GF-D8 (cell line): ENCODE measurements around the gene DRC1.
"Not testable (repeated sequence)": the region's sequence is repeated elsewhere in the genome, so short reads cannot be mapped to it uniquely, and the experiment has no call there.

Source experiments
- DNase-seq: peaks from one replicate; lab custom pipeline; 2025; lab: John Stamatoyannopoulos, UW

The DRC1 gene

DNA sequence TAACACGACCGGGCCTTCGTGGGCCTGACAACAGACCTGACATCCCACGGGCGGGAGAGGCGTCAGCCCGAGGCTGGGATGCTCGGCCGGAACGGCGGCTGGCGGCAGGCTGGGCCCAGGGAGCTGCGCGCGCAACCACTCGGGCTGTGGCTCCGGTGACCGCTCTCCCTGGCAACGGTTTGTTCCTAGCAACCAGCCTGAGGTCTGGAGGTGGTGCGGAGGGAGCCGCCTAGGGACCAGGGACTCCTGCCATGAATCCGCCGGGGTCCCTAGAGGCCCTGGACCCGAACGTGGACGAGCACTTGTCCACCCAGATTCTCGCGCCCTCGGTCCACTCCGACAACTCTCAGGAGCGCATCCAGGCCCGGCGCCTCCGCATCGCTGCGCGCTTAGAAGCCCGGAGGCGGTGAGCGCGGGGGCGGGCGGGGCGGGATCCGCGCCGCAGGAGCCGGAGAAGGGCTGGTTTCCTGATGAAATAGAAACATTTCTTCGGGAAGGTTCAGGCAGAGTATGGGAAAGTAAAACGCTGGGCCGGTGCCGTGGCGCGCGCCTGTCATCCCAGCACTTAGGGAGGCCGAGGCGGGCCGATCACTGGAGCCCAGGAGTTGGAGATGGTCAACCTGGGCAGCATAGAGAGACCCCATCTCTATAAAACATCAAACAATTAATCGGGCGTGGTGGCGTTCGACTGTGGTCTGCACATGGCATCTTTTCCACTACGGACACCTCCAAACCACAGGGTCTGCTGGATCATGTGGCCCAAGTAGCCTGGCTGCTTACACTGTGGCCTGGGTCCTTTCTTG, at the start of gene DRC1:
DRC1 (plus strand) TSS at position 182 of the 803 bp plus-strand sequence; CDS start at position 252, 70 bp downstream.
- DNase-seq: no peak

DNA sequence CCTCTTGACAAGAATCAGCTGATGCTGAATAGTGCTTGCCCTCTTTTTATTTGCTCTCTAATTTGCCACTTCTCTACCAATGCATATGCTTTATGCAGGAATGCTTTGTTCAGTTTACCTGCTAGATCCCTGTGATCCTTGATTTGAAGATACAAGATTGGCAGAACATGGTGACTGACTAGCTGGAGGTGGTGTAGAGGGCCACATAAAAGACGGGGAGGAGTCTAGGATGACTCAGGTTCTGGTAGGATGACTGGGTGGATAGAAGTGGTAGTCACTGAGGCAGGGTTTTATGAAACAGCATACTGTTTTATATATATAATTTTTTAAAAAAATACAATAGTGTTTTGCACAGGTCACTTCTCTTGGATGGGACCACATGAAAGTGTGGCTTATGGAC, 48.8 kb upstream of the DRC1 start:
- no peak for DNase-seq

DNA sequence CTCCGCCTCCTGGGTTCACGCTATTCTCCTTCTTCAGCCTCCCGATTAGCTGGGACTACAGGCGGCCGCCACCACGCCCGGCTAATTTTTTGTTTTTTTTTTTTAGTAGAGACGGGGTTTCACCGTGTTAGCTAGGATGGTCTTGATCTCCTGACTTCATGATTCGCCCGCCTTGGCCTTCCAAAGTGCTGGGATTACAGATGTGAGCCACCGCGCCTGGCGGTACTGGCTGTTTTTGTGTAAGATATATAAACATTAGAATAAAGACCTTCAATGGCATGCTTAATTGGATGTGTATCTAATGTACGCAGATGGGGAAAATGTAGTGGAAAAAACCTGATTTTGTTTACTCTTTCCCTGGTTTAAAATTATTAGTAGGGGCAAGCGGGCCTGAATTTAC, 47.3 kb upstream of the DRC1 start:
- DNase-seq: not testable (repeated sequence)

DNA sequence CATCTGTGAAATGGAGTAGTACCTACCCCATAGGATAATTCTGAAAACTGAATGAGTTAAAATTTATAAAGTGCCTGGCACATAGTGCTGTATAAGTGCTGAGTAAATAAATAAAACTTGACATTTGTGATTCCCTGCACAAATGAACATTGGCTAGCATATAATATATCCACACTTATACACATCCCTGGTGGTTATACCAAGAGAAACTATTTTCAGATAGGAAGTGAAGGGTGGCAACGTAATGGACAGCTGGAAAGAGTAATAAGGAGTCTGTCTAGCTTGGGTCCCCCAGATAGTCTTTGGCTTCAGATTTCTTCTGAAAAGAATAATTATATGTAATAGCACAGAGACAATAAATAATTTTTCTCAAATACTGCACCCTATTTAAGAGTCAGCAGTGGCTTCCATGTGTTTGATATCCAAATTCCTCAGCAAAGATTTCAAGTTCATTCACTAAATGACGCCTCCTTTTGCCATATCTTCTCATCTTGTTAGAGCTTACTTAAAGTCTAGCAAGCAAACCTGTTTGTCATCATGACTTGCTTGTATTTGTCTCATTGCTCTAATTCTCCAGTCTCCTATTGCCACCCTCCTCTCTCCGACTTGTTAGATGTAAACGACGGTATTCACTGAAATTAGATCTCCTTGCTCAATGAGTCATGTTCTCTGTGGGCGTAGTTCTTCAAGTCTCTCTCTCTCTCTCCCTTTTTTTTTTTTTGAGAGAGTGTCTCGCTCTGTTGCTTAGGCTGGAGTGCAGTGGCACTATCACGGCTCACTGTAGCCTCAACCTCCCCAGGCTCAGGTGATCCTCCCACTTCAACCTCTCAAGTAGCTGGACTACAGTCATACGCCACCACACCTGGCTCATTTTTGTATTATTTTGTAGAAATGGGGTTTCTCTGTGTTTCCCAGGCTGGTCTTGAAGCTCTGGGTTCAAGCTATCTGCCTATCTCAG, 46.4 kb upstream of the DRC1 start:
- DNase-seq: no peak

DNA sequence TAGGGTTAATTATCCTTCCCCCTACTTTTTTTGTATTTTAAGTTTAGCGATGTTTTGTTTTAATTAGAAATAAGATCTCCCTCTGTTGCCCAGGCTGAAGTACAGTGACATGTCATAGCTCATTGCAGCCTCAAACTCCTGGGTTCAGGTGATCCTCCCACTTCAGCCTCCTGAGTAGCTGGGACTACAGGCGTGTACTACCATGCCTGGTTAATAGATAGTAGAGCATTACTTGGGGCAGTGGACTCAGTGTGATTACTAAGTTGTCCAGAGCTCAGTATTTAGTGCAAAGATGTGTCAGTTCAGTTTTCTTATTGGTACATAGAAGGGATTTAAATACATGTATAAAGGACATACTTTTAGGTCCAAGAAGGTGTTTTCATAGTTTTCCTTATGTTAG, 45.6 kb upstream of the DRC1 start:
- no peak for DNase-seq

DNA sequence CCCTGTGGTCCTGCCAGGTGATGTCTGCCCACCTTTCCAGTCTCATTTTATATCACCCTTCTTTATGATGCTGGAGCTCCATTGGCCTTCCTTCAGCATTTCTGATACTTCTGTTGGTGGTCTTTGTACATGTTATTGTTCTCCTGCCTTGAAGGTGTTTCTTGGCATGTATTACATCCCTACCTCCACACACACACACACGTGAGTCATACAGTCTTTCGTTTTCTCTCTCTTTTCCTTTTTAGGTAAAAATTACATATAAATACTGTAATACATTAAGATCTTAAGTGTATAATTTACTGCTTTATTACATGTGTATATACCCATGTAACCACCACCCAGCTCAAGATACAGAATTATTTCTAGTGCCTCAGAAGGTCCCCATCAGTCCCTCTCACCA, 44.9 kb upstream of the DRC1 start:
- DNase-seq: no peak

DNA sequence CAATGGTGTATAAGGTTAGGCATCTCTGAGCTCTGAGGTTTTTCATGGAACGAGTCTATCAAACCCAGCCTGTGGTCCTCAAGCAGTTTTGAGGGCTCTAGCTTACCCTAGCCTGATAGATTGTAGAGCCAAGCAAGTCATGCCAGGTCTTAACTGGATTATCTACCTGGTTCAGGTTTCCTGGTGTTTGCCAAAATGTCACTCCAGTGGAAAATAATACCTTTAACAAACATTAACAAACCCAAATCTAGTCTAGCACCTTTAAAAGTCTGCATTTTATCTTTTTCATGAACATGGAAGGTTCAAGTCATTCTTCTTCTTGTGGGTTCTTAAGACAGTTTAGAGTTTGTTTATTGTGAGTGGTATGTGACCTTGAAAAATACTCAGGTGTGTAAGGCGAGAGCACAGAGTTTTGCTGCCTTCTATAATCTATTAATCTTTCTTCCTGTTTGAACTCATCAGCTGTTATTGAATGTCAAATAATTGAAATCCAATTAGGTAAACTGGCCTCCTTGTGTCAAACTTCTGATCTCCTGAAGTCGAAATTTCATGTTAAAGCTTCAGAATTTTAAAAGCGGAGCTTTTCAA, 41.7 kb upstream of the DRC1 start:
- no peak for DNase-seq

DNA sequence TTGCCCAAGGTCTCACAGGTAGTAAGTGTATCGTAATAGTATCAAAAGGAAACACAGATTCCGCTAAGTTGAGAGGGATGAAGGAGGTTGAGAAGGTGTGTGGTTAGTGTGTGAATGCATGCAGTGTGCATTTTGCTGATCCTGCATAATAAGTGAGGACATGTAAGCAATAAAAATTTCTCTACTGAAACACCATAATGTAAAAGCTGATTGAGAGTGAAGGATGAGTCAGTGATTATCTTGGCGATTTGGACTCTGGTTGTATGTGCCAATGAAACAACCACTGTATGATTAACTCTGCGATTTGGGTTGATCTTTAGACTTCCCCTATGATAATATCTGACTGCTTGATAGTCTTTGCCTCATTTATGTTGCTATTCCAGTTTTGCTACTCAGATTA, 38.4 kb upstream of the DRC1 start:
- no peak for DNase-seq

DNA sequence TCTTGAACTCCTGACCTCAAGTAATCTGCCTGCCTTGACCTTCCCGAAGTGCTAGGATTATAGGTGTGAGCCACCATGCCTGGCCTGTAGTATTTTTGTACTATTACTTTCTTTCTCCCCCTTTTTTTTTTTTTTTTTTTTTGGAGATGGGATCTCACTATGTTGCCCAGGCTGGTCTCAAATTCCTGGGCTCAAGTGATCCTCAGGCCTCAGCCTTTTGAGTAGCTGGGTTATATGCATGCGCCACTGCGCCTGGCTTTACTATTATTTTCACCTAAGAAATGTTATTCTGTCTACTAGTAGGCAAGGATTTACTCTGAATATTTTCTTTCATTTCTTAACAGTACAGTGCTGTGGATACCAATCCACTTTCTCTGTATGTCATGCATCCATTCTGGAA, 37.8 kb upstream of the DRC1 start:
- DNase-seq: no peak

DNA sequence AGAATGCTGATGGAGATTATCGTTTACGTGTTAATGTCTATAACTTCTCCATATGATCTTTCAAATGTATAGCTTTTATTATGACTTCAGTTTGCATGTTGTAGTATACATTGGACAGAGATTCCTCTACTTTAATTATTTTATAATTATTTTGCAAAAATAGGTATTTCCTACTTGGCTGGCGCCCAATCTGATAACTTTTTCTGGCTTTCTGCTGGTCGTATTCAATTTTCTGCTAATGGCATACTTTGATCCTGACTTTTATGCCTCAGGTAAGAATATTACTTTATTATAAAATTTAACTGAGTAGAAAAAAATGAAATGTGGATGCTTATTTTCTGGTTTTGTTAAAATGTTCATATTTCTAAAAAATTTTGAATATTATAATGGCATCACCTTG, 37.1 kb upstream of the DRC1 start:
- DNase-seq: no peak

DNA sequence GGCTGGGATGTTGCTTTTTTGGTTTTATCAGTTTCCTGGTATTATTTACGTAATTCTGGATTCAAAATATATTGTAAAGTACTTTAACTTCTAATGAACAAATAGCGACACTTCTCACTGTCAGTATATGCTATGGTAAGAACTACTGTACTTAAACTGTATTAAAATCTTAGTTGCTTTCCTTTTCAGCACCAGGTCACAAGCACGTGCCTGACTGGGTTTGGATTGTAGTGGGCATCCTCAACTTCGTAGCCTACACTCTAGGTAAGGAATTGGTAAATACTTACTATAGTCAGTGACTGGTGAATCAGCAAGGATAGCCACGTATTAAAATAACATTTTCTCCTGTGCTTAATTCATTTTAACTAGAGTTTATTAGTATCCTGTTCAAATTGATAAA, 34.8 kb upstream of the DRC1 start:
- no peak for DNase-seq

DNA sequence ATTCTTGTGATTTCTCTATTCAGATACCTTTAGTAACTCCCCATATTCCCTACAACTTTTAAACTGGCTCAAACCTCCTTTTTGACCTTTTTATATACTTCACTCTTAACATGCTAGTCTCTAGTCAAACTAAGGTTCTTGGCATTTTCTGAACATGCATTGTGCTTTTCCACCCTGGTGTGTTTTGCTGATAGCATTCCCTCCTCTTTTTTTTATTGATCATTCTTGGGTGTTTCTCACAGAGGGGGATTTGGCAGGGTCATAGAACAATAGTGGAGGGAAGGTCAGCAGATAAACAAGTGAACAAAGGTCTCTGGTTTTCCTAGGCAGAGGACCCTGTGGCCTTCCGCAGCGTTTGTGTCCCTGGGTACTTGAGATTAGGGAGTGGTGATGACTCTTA, 32.1 kb upstream of the DRC1 start:
- DNase-seq: not testable (repeated sequence)

DNA sequence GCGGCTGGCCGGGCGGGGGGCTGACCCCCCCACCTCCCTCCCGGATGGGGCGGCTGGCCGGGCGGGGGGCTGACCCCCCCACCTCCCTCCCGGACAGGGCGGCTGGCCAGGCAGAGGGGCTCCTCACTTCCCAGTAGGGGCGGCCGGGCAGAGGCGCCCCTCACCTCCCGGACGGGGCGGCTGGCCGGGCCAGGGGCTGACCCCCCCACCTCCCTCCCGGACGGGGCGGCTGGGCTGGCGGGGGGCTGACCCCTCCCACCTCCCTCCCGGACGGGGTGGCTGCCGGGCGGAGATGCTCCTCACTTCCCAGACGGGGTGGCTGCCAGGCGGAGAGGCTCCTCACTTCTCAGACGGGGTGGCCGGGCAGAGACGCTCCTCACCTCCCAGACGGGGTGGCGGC, 30.8 kb upstream of the DRC1 start:
- not testable (repeated sequence) for DNase-seq

DNA sequence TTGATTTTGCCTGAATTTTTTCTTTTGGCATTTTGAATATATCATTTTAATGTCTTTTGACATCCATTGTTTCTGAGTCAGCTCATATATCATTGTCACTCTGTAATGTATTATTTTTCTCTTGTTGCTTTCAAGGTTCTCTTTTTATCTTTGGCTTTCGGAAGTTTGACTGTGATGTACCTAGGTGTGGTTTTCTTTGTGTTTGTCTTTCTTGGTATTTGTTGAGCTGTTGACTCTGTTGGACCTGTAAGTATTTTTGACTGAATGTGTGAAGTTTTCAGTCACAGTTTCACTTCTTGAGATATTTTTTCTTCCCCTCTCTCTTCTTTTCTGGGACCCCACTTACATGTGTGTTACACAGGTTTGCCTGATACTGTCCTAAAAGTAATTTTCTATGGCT, 24.9 kb upstream of the DRC1 start:
- DNase-seq: no peak

DNA sequence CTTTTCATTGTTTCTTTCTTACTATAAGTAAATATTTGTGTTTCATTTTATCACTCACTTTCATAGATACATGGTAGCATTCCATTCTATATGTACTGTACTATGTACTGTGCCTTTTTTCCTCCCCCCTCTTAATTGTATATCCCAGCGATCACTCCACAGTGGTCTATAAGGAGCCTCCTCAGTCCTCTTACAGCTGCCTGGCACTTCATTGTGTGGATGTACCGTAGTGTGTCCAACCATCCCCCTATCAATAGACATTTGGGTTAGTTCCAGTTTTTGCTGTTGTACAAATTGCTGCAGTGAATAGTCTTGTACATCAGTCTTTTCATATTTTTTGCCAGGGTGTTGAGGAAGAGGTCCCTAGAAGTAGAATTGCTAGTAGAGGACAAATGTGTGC, 21.4 kb upstream of the DRC1 start:
- DNase-seq: no peak

DNA sequence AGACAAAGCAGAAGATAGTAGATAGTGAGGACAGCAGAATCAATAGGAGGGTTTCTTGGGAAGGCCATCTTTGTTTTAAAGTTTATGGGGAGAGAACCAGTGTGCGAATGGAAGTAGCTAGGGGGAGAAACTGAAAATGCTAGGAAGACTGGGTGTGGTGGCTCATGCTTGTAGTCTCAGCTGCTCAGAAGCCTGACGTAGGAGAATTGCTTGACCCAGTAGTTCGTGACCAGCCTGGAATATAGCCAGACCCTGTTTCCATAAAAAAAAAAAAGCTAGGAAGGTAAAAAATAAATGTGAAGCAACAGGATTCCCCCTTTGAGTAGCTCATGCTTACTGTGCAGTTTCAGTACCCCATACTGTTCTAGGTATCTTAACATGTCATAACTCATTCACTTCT, 19.2 kb upstream of the DRC1 start:
- DNase-seq: no peak

DNA sequence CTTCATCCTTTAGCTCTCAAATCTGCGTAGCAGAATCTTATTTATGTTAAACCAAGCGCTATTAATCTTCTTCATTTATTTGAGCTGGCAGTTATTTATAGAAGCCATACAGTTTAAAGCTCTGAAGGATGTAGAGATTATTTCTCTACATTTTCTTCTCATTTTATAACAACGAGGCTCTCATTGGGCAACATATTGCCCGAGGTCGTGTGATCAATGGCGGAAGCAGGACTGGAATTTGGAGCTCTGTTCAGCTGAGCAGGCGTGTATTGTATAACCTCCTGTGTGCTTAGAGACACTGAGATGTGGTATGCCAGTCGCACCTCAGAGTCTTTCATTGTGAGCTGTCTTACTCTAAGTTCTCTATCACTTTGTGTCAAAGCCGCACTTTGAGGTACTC, 17.5 kb upstream of the DRC1 start:
- DNase-seq: no peak

DNA sequence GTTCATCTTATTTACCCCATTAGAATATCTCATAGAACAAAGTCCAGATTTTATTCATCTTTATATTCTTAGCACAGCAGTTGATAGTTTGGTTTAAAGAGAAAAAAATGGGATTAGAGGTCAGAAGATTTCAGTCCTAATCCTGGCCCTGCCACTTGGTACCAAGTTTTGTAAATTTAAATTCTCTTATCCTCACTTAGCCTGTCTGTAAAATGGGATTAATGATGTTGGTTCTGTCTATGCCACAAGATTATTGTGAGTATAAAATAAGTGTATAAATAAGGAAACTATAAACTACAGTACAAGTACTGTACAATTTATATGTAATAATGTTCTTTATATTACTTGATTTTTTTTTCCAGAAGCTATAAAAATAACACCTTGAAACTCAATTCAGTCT, 17.1 kb upstream of the DRC1 start:
- no peak for DNase-seq

DNA sequence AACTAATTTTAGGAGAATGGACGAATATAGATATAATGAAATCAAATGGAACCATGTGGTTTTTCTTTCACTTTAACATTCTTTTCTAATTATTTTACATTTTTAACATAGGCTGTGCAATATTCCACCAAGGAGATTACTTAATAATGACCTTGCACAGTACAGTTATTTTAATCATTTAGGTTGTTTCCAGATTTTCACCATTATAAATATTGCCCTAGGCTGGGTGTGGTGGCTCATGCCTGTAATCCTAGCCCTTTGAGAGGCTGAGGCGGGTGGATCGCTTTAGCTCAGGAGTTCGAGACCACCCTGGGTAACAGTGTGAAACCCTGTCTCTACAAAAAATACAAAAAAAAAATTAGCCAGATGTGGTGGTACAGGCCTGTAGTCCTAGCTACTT, 14.5 kb upstream of the DRC1 start:
- DNase-seq: no peak

DNA sequence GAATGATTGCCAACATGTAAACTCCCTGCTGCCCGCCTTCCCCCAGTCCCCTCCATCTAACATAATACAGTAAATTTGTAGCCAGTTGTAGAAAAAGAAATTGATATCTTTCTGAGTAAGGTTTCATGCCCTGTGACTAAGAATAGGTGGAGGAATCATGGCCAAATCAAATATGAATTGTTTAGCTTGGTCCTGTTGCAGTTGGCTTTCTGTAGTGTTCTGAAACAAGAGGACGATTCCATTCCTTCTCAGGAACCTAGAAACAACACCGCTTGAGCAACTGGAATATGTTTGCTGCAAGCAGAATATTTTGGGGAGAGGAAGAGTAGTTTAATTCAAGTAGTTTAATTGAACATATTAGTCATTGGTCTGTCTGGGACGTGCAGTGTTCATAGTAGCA, 7.0 kb upstream of the DRC1 start:
- DNase-seq: no peak

DNA sequence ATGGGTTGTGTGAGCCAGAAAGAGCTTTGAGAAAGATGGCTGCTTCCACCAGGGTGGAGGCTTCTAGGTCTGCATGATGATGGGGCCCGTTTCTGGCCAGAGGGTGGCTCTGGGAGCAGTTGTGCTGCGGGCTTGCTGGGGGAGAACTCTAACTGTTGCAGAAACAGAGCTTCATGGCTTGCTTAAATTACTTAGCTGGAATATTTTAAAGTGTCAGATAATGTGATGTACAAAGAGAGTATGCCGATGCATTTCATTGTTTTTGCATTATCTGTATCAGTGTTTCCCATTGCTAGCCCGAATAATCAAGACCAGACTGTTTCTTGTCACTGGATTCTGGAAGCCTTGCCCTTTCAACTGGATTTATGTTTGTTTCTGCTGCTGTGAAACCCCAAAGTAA, 6.3 kb upstream of the DRC1 start:
- DNase-seq: no peak

DNA sequence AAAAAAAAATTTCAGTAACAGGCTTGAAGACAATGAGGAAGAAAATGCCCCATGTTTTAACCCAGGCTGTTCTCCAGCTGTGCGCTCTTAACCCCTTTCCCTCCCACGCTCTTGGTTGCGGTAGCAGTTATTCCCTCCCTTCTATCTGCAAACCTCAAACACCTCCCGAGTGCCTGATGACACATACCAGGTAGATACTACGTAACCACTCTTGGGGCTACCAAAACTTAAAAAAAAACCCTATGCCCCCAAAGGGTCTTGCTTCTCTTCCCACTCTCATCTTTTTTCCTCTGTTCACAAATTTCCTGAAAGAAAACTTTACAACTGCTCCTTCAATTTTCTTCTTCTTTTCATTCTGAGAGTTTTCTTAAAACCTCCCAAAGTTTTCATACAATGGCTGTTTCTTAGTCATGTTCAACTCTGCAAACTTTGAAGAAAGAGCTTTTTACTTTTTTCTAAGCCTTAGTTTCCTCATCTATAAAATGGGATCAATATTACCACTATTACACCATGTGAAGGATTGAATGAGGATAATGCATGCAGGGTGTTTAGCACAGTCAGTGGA, 4.9 kb upstream of the DRC1 start:
- peak; percentile 33 for DNase-seq
